Measurements from ENCODE around the gene CHST9. TPM values are rescaled to one million over a fixed set of nuclear protein-coding genes. Genes with fewer than 3 reads are reported as not detected.

Gene CHST9
- total RNA-seq, 1 experiment from 2014 or later: 3.5 TPM

- peak; percentile 55 for TF ChIP-seq CTCF (conservative IDR thresholded peaks at IDR 0.05)
- no peaks in the 10 kb centered on the region; a peak in 1 of 5 replicates for H3K9me3 Mint-ChIP-seq
- Histone ChIP-seq H3K23ac (ENCODE audit: insufficient read length, low read depth, low read length) (no peak overlapping the region), H4K20me1 (ENCODE audit: control insufficient read depth, insufficient read depth, insufficient read length) (no peaks in the 10 kb centered on the region), H2BK15ac (ENCODE audit: low read depth, low read length) (no peak overlapping the region), H4K5ac (ENCODE audit: insufficient read length, low read depth, low read length) (no peak overlapping the region), H4K8ac (replicated peaks; ENCODE audit: insufficient read length, low read depth, low read length) (no peak overlapping the region), H4K91ac (ENCODE audit: insufficient read length, low read depth, low read length) (no peak overlapping the region), H3K27me3 (ENCODE audit: insufficient read depth, low read length) (no peaks in the 10 kb centered on the region), H2BK5ac (ENCODE audit: insufficient read length, low read length) (no peak overlapping the region), H3K56ac (ENCODE audit: insufficient read length, low read depth, low read length) (no peak overlapping the region), H3K4ac (ENCODE audit: low read depth, low read length) (no peak overlapping the region), H3K4me1 (ENCODE audit: insufficient read depth, low read length) (no peaks in the 10 kb centered on the region; the same call in 1 of the 2 replicates), H3T11ph (ENCODE audit: low read length) (no peak overlapping the region), H3K4me2 (ENCODE audit: insufficient read depth, insufficient read length, low read length) (no peak overlapping the region), H2AFZ (ENCODE audit: low read length) (no peak overlapping the region), H3K14ac (ENCODE audit: insufficient read depth, low read length) (no peak overlapping the region), H3K9ac (ENCODE audit: extremely low read depth, insufficient read length, low read length) (no peak overlapping the region), H3K23me2 (ENCODE audit: insufficient read length, low read depth, low read length, poor library complexity, severe bottlenecking) (no peaks in the 10 kb centered on the region), H3K79me2 (ENCODE audit: insufficient read depth, low read length) (no peaks in the 10 kb centered on the region), H2AK5ac (ENCODE audit: insufficient read length, low read length) (no peak overlapping the region), H3K9me3 (ENCODE audit: control insufficient read depth, low read depth, low read length) (no peaks in the 10 kb centered on the region), H2BK120ac (ENCODE audit: low read depth, low read length, poor library complexity, severe bottlenecking) (no peak overlapping the region), H2BK12ac (ENCODE audit: insufficient read length, low read depth, low read length) (no peak overlapping the region), H3K27ac (ENCODE audit: insufficient read length, low read depth, low read length) (no peak overlapping the region), H3K18ac (ENCODE audit: insufficient read length, low read depth, low read length) (no peak overlapping the region), H3K79me1 (ENCODE audit: insufficient read depth, low read depth, low read length, poor library complexity, severe bottlenecking) (no peaks in the 10 kb centered on the region), H2BK20ac (ENCODE audit: low read depth, low read length, poor library complexity, severe bottlenecking) (no peak overlapping the region)
- no CpG with 5 or more reads among the region's 3 CpGs for WGBS (ENCODE audit: extremely low coverage, insufficient read length, low lambda C conversion rate)
- H3K27me3 Mint-ChIP-seq (ENCODE audit: low read depth): peaks cover 3% of the 10 kb centered on the region; the same call in 1 of the 2 replicates
- peaks cover 7 to 9% of the 10 kb centered on the region in 2 experiments for H3K4me1 Mint-ChIP-seq
- no peak overlapping the region for H3K4me3 Mint-ChIP-seq
- H3K27ac Mint-ChIP-seq: no peak overlapping the region
- H3K36me3 Mint-ChIP-seq (ENCODE audit: insufficient read depth in 1 of 3, low read depth in 3 of 3): peaks cover 0 to 3% (median 0%) of the 10 kb centered on the region in 3 experiments; a peak in 3 of 7 replicates
- no peak for DNase-seq
These were observed 221.8 kb downstream of the CHST9 start for GRCh38 chr18:26963292-26963691.

Measured in H9 (cell line).